Nephron progenitor cell (in vitro differentiated cells): Measurements from ENCODE around the gene OR51E1.
A peak's percentile ranks its signal among the peaks of the same experiment; 100 is the strongest.

Source experiments
- DNase-seq: peaks from one replicate; pipeline ENCODE4 v3.0.0; 2021
- H3K27ac Mint-ChIP-seq: 2 replicates; pipeline ENCODE4 v1.8.0; 2021; ENCODE audit warnings: mild to moderate bottlenecking, moderate library complexity, mixed read lengths
- H3K27me3 Mint-ChIP-seq: 2 replicates; pipeline ENCODE4 v1.8.0; 2021; ENCODE audit warnings: mild to moderate bottlenecking, low read depth, mixed read lengths; ENCODE audit not compliant: poor library complexity
- H3K36me3 Mint-ChIP-seq: 2 replicates; pipeline ENCODE4 v1.8.0; 2021; ENCODE audit warnings: low read depth, mixed read lengths
- H3K4me1 Mint-ChIP-seq: 2 replicates; pipeline ENCODE4 v1.8.0; 2021; ENCODE audit warnings: mixed read lengths
- H3K4me3 Mint-ChIP-seq: 2 replicates; pipeline ENCODE4 v1.8.0; 2021; ENCODE audit warnings: mild to moderate bottlenecking, moderate library complexity, mixed read lengths
- H3K9me3 Mint-ChIP-seq: 2 replicates; pipeline ENCODE4 v1.8.0; 2021; ENCODE audit warnings: mild to moderate bottlenecking, moderate library complexity, mixed read lengths
- TF ChIP-seq, protein P1 (sequence below): fragments of 200-600 bp; sonication (generic); IDR thresholded peaks from 2 replicates; pipeline ENCODE4 v1.5.0; 2021; ENCODE audit warnings: antibody characterized with exemption

The OR51E1 gene

GRCh38 chr11:4695442-4695841 lies 51.7 kb downstream of the OR51E1 start:
- Mint-ChIP-seq H3K4me1 (peaks cover 5% of the 10 kb centered on the region), H3K4me3 (no peak overlapping the region), H3K36me3 (no peaks in the 10 kb centered on the region), H3K9me3 (peaks cover 4% of the 10 kb centered on the region), H3K27ac (no peak overlapping the region), H3K27me3 (no peaks in the 10 kb centered on the region)
- no peak for DNase-seq
- TF ChIP-seq, protein P1, sequence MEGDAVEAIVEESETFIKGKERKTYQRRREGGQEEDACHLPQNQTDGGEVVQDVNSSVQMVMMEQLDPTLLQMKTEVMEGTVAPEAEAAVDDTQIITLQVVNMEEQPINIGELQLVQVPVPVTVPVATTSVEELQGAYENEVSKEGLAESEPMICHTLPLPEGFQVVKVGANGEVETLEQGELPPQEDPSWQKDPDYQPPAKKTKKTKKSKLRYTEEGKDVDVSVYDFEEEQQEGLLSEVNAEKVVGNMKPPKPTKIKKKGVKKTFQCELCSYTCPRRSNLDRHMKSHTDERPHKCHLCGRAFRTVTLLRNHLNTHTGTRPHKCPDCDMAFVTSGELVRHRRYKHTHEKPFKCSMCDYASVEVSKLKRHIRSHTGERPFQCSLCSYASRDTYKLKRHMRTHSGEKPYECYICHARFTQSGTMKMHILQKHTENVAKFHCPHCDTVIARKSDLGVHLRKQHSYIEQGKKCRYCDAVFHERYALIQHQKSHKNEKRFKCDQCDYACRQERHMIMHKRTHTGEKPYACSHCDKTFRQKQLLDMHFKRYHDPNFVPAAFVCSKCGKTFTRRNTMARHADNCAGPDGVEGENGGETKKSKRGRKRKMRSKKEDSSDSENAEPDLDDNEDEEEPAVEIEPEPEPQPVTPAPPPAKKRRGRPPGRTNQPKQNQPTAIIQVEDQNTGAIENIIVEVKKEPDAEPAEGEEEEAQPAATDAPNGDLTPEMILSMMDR, result no peak

- H3K27me3 Mint-ChIP-seq, result no peaks in the 10 kb centered on the region
- TF ChIP-seq, protein P1, result no peak
- peaks cover under 1% of the 10 kb centered on the region for H3K9me3 Mint-ChIP-seq
- peaks cover 8% of the 10 kb centered on the region for H3K4me1 Mint-ChIP-seq
- no peak for DNase-seq
- no peaks in the 10 kb centered on the region for H3K36me3 Mint-ChIP-seq
- no peak within 1 kb of the TSS for H3K27ac Mint-ChIP-seq
- H3K4me3 Mint-ChIP-seq, result no peak within 1 kb of the TSS
Measured at GRCh38 chr11:4697585-4697984, 53.8 kb downstream of the OR51E1 start, which contains the start of gene OR51E2. Gene OR51E2 (minus strand): TSS chr11:4697853. CDS start chr11:4682711, 15,142 bp downstream.

DNA sequence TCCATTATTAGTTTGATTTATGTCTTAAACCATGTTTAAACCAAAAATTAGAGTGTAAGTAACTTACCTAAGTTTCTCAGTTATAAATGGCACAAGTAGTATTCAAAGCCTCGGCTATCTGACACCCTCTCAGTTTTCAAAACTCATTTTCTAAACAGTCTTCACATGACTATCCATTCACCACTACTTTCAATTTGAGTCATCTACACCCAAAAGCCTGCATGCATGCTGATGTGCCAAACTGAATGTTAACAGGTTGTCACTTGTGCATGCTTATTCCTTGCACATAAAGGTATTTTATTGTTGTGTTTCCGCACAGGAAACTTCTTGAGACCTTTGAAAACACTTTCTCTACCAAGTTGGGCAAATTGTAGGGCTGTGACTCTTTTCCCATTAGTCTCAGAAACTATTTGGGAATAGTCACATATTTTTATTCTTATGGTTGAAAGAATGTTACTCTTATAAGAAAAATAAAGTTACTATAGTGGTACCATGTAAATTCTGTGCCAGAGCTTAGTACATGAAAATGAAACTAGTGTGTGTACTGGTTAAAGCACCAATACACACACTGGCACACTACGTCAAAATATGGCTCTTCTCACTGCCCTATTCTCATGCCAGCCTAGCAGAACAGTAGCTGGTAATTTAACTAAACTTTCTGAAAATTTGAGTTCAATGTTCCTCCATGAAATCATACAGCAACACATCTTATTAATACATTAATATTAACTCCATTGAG lies 56.1 kb downstream of the OR51E1 start:
- no peaks in the 10 kb centered on the region for H3K9me3 Mint-ChIP-seq
- H3K36me3 Mint-ChIP-seq, result no peaks in the 10 kb centered on the region
- H3K27ac Mint-ChIP-seq, result no peak overlapping the region
- peaks cover 31% of the 10 kb centered on the region for H3K4me1 Mint-ChIP-seq
- no peaks in the 10 kb centered on the region for H3K27me3 Mint-ChIP-seq
- no peak overlapping the region for H3K4me3 Mint-ChIP-seq
- no peak for DNase-seq
- TF ChIP-seq, protein P1, result no peak

DNA sequence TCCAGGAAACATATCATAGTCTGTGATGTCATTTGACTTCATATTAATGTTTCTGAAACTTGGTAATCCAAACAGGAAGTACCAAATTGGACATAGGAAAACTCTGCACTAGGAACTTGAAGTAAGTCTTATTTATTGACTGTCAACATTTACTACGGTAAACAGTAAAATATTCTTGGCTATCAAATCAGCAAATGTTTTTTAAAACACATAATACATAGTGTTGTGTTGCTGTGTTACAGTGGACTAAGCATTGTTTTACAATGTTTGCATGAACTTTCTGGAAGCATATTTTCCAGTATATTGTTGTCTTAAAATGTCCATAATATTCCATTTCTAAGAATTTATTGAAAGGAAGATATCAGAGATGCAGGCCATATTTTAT lies 56.6 kb downstream of the OR51E1 start:
- Mint-ChIP-seq H3K4me3 (no peak overlapping the region), H3K9me3 (no peaks in the 10 kb centered on the region), H3K27me3 (no peaks in the 10 kb centered on the region), H3K27ac (no peak overlapping the region), H3K36me3 (no peaks in the 10 kb centered on the region), H3K4me1 (peaks cover 37% of the 10 kb centered on the region)
- TF ChIP-seq, protein P1, result no peak
- DNase-seq, result no peak

DNA sequence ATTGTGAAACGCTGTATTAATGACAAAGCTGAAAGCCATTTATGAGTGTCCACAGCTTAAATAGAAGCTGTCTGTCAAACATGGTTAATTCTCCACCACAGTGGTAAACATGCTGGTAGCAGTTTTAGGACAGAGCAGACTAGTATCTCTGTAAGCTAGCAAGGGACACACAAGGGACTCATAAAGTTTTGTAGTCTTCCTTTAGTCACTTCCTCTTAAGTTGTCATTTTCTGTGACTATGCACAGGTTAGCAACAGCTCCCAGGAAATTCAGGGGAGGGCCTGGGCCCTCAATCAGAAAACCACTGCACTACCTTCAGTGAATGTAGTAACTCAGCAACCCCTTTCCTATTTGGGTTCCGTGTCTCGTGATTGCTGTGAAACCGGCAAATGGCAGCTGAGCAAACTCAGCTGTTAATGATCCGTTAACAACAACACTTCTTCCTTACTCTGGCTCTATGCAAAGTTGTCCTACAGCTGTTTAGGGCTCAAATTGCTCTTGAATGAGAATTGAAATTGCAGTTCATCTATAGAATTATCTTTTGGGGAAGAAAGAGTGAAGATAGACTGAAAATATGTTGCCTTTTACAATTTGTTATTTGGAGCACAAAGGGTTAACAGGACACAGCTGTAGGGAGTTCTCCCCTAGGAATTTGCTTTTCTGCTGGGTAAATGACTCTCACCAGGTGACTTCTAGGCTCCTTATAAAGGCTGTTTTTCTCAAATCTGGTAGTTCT lies 60.4 kb downstream of the OR51E1 start, which contains the start of gene MMP26:
TSS of gene MMP26 (plus strand) at position 731 of the 736 bp plus-strand sequence.
- peak; percentile 15 for DNase-seq
- TF ChIP-seq, protein P1, result no peak
- H3K4me3 Mint-ChIP-seq, result peak within 1 kb of the TSS; percentile 46
- peak within 1 kb of the TSS; percentile 62 for H3K27ac Mint-ChIP-seq
- no peaks in the 10 kb centered on the region for H3K27me3 Mint-ChIP-seq
- H3K4me1 Mint-ChIP-seq, result peaks cover 61% of the 10 kb centered on the region
- H3K9me3 Mint-ChIP-seq, result no peaks in the 10 kb centered on the region
- H3K36me3 Mint-ChIP-seq, result no peaks in the 10 kb centered on the region
